Left colon (tissue), 2 donors: ENCODE data around the gene RAB24. TPM values are rescaled to one million over a fixed set of nuclear protein-coding genes. Genes with fewer than 3 reads are reported as not detected.

Source experiments
- ATAC-seq: fragments of 200-7000 bp; cut with Tn5 transposase; one replicate; pipeline ENCODE4 v1.9.1; 2020; ENCODE audit warnings: mild to moderate bottlenecking, moderate library complexity
- DNase-seq, 2 donors: peaks; one replicate each; pipeline ENCODE4 v3.0.0-alpha.2; 2020
- intact Hi-C, 2 donors: fragments of 100-400 bp; cut with DNase I in 1 of 2; cut with micrococcal nuclease in 1 of 2; formaldehyde crosslinking; loops; one replicate each; pipeline versions ENCODE4 v1.11.2 to v1.14.0; 2022; cut with DNase I, micrococcal nuclease
- total RNA-seq, 2 donors: library from RNA; stranded (reverse); fragmentation: NEBNext Ultra II Directional; extraction: Animal tissue kit (Norgen Biotek cat#: 25700); gene quantifications; one replicate each; pipeline ENCODE4 v1.2.1, GENCODE V29; 2021
- donor health status: DM: no; HTN: no; CAD: no.
- donor health status: DM: yes; HTN: yes; CAD: no.

RAB24 gene
- total RNA-seq, 2 donors from 2014 or later: 30.4 to 34.5 TPM

GRCh38 chr5:177302354-177303110, 987 bp downstream of the RAB24 start:
- ATAC-seq: no peak
- intact Hi-C loops: no loop called here
- peak in 1 of 2 donors; percentile 47 for DNase-seq

- DNase-seq: peak; percentile 88
- intact Hi-C loops: no loop called here
- peak; percentile 44 for ATAC-seq
Observed at GRCh38 chr5:177301503-177302165, 1.9 kb downstream of the RAB24 start.

DNA sequence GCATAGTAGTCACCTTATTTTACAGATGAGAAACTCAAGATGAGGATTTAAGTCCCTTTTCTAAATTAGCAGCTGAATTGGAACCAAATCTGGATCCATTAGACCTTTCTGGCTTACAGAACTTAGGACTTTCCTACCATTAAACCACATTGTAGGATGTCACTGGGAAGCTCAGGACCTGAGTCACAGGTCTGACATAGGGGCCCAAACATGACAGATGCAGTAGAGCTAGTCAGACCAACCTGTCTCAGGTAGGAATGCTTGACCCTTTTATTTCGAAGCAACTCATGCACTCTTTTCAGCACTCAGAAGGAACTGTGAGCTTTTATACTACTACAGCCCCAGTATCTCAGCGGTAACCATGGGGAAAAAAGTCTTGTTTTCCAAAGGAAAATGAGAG, 2.6 kb downstream of the RAB24 start:
- intact Hi-C loops: no loop called here
- DNase-seq (no peak), ATAC-seq (no peak)

- intact Hi-C loops: no loop called here
- ATAC-seq (peak; percentile 36), DNase-seq (peak; percentile 78 to 80)
Observed at GRCh38 chr5:177300236-177300880, 3.2 kb downstream of the RAB24 start.

- intact Hi-C loops: no loop called here
- DNase-seq (peak in 1 of 2 donors; percentile 30), ATAC-seq (no peak)
Observed at GRCh38 chr5:177299697-177300096, 3.8 kb downstream of the RAB24 start.

DNA sequence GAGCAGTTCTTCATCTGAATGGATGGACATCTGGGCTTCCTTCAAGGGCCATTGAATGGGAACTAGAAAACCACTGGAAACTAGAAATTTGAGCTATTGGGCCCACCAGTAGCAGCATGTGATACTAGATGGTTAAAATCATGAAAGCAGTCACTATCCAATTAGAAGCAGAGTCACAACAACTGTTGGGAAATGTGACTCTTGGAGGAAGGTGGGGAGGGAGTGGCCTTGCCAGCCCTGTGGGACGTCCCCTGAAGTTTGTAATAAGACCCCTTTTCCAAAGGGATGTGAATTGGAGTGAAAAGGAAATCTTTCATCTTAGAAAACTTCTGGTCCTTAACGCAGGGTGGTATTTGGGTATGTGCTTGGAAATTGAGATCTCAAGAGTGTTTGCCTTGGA, 5.6 kb downstream of the RAB24 start:
- no peak for ATAC-seq
- intact Hi-C loops: no loop called here
- DNase-seq: no peak

DNA sequence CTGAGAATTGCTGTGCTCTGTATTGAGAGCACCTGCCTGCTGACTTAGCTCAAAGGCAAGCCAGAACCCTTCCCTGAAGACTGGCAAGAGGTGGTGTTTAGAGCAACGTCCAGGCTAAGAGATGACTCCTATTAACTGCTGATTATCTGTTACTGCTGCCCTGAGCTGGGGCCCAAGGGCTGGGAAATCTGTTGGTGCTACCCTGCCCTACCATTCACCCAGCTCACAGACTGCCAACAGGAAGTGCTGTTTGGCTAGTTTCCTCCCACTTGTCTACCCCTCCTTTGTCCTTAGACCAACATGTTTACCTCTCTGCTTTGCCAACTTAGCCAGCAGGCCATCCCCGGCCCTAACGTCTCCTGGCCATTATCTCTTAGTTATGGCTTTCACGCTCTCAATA, 6.9 kb downstream of the RAB24 start:
- DNase-seq (no peak), ATAC-seq (peak; percentile 34)
- intact Hi-C loops: no loop called here

- ATAC-seq (no peak), DNase-seq (peak in 1 of 2 donors; percentile 28)
- intact Hi-C loops: no loop called here
Observed at GRCh38 chr5:177295924-177296323, 7.6 kb downstream of the RAB24 start.

- no peak for DNase-seq
- ATAC-seq: no peak
- intact Hi-C loops: no loop called here
Observed at GRCh38 chr5:177294632-177295031, 8.9 kb downstream of the RAB24 start.

- ATAC-seq (no peak), DNase-seq (no peak)
- intact Hi-C loops: no loop called here
Observed at GRCh38 chr5:177293819-177294581, 9.5 kb downstream of the RAB24 start.

DNA sequence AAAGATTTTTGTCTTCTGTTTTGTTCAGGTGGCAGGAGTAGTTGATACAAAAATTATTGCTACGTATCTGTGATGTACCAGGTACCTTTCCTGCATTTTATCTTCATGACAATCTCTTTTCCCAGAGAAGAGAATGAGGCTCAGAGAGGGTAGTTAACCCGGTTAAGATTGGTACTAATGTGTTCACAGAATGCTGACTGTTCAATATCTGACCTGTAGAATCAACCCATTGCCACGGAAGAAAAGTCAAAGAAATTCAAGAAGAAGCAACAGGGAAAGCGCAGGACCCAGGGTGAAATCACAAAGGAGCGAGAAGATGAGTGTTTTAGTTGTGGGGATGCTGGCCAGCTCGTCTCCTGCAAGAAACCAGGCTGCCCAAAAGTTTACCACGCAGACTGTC, 11.8 kb downstream of the RAB24 start:
- DNase-seq: no peak
- intact Hi-C loops: no loop called here
- ATAC-seq: no peak

- DNase-seq (no peak), ATAC-seq (no peak)
- intact Hi-C loops: no loop called here
Observed at GRCh38 chr5:177290816-177291596, 12.5 kb downstream of the RAB24 start.

DNA sequence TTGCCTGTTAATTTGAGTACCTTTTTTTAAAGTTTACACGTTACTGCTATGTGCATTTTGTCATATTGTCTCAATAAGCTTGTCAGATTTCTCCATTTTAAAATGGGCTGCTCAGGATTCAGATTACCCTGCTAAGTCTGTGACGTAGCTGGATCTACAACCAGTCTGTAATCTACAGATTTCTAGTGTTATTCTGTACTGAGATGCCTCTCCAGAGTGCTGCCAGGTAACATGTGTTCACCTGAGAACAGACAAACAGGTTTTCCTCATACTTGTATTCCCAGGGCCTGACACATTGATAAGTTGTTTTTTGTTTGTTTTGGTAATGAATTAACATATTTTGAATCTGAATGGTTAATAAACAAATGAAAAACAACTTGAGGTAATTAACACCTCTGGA, 15.3 kb downstream of the RAB24 start:
- ATAC-seq: no peak
- intact Hi-C loops: no loop called here

GRCh38 chr5:177276886-177277285, 26.6 kb downstream of the RAB24 start:
- intact Hi-C loops: no loop called here
- no peak for DNase-seq
- no peak for ATAC-seq

More for the DNA sequence above, 15.3 kb downstream of the RAB24 start:
- no peak for DNase-seq

- no peak for DNase-seq
- no peak for ATAC-seq
Observed at GRCh38 chr5:177275883-177276282, 27.6 kb downstream of the RAB24 start.

DNA sequence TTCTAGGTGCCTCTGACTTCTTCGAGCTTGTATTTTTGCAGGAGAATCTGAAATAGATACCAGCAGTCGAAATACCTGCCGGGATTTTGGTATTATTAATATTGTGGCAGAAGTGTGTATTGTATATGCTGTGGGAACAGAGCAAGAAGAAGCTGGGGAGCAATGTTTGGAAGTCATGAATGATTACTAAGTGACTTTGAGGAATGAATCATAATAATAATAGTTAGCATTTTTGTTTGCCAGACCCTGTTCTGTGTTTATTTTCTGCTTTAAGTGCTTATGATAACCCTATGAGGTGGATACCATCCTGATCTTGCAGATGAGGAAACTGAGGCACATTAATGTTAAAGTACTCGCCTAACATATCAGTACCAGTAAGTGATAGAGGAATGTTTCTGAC, 32.4 kb downstream of the RAB24 start:
- DNase-seq (no peak), ATAC-seq (no peak)
- intact Hi-C loops: no loop called here

More at GRCh38 chr5:177275883-177276282, 27.6 kb downstream of the RAB24 start:
- intact Hi-C loops: no loop called here

DNA sequence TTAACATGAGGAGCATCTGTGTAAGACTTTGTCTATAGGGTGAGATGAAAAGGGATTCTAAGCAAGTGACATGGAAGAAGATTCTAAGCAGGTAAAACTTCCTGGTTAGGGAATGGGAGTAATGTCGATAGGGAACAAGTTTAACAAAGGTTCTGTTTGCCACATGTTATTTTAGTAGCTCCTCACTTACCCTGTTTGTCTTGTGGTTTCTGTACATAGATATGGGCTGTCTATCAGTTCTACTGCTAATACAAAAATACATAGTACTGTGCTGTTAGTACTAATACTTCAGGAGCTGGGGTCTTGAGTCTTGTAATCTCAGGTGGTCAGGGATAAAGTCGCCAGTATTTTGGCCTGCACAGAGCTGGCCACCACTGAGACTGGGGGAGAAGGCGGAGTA, 32.9 kb downstream of the RAB24 start:
- ATAC-seq (no peak), DNase-seq (no peak)
- intact Hi-C loops: no loop called here

DNA sequence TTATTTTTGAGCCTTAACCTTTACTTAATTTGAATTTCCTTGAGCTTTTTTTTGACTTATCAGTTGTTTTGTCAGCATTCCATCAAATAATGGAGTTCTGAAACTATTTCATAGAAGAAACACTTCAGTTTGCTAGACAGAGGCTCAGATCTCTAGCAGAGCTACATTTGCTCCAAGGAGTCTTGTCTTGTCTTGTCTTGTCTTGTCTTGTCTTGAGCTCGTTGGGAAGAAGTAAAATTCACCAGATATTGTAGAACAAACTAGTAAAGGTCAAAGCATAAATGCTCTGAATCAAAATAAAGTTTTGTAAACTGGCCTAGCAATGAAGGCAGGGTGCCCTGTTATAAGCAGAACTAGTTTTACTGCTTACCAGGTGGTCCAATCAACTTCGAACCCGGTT, 33.5 kb downstream of the RAB24 start:
- intact Hi-C loops: no loop called here
- ATAC-seq: no peak
- DNase-seq: no peak
